Spleen (tissue), 7 donors: ENCODE data around the gene SHFL.

Experiments used
- CTCF ChIP-seq, 11 experiments: fragments of 200-600 bp in 7 of 11; fragments of 450-650 bp in 4 of 11; sonication (generic) in 4 of 11; IDR thresholded peaks in 8 of 11; conservative IDR thresholded peaks in 3 of 11; 1 replicate in 7 of 11; 2 replicates in 4 of 11; pipeline versions ENCODE4 v1.4.0 to v1.8.0; 2016 to 2021; ENCODE audit warnings: antibody characterized with exemption in 11 of 11, inconsistent platforms in 4 of 11, mild to moderate bottlenecking in 1 of 11
- POLR2A ChIP-seq, 3 donors: fragments of 450-650 bp; IDR thresholded peaks; one replicate each; pipeline ENCODE4 v1.5.1; 2017; ENCODE audit warnings: antibody characterized with exemption in 3 of 3, mild to moderate bottlenecking in 1 of 3
- POLR2AphosphoS5 ChIP-seq, 3 donors: sonication (generic); formaldehyde crosslinking; IDR thresholded peaks; one replicate each; pipeline ENCODE4 v1.5.1; 2017; ENCODE audit warnings: antibody characterized with exemption in 3 of 3
- donor health status: DM: no; HTN: no; CAD: no; lungs with moderate emphysema.
- donor health status: DM: no; HTN: no; CAD: no.
- donor health status: DM: no; HTN: no; CAD: no.

- TF ChIP-seq CTCF (IDR thresholded peaks at IDR 0.05 in 8 of 11, conservative IDR thresholded peaks at IDR 0.05 in 3 of 11) (no peak), POLR2A (IDR thresholded peaks at IDR 0.05) (no peak), POLR2AphosphoS5 (IDR thresholded peaks at IDR 0.05) (no peak)
Measured at GRCh38 chr19:10086591-10087192, 575 bp downstream of the SHFL start.
